ENCODE measurements around the gene GABRB3.

Gene GABRB3

DNA sequence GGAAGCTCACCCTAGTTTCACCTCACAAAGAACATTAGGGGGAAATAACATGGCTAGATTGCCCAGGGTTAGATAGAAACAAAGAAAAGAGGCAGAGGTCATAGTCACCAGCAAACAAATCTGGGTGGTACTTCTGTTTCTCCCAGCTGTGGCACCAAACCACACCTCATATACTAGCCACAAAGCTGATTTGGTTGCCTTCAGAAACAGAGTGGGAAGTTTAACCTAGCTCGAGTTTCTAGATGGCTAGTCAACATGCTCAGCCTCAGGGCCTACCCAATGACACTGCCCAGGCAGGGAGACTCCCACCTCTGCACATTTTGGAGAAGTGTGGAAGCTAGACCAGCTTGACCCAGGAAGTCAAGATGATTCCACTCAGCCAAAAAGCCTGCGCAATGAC is 174.2 kb downstream of the GABRB3 start:
- no peak overlapping the region for H3K9ac ChIP-seq (ENCODE audit: low read length in 2 of 2)

DNA sequence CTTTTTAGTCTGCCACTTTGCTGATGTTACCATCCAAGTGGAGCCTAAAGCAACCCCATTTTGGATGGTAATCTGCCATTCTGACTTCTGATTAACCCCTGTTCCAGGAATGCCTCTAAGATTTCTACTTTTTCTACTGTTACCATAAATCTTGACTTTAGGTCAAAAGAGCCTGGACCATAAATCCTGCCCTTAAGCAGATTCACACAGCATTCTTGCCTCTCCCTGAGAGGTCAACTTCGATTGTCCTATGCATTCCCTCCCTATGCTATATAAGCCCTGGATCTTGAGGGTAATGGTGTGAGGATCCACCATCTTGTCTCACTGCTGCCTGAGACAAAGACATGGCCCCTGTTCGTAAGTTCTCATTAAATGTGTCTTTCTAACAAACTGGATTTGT is 177.3 kb downstream of the GABRB3 start:
- Histone ChIP-seq H3K4me3 (ENCODE audit: low read length in 2 of 2) (no peak overlapping the region), H3K27me3 (ENCODE audit: control insufficient read depth in 1 of 2, insufficient read depth in 2 of 2, low read length in 2 of 2) (no peaks in the 10 kb centered on the region), H3K9ac (ENCODE audit: low read length in 2 of 2) (no peak overlapping the region), H3K36me3 (ENCODE audit: control insufficient read depth in 2 of 2, insufficient read depth in 2 of 2, low read length in 2 of 2) (no peaks in the 10 kb centered on the region), H3K4me1 (ENCODE audit: control insufficient read depth, insufficient read depth, low read length) (no peaks in the 10 kb centered on the region), H3K27ac (ENCODE audit: low read length) (no peak overlapping the region), H3K9me3 (ENCODE audit: control insufficient read depth in 2 of 2, low read length in 2 of 2) (peaks cover 0 to 6% of the 10 kb centered on the region in 2 donors)

More for the DNA sequence above, 174.2 kb downstream of the GABRB3 start:
- Histone ChIP-seq H3K27me3 (ENCODE audit: control insufficient read depth in 1 of 2, insufficient read depth in 2 of 2, low read length in 2 of 2) (no peaks in the 10 kb centered on the region), H3K9me3 (ENCODE audit: control insufficient read depth in 2 of 2, low read length in 2 of 2) (peaks cover 0 to 6% of the 10 kb centered on the region in 2 donors), H3K4me1 (ENCODE audit: control insufficient read depth, insufficient read depth, low read length) (no peaks in the 10 kb centered on the region), H3K4me3 (ENCODE audit: low read length in 2 of 2) (no peak overlapping the region), H3K27ac (ENCODE audit: low read length) (no peak overlapping the region), H3K36me3 (ENCODE audit: control insufficient read depth in 2 of 2, insufficient read depth in 2 of 2, low read length in 2 of 2) (no peaks in the 10 kb centered on the region)

DNA sequence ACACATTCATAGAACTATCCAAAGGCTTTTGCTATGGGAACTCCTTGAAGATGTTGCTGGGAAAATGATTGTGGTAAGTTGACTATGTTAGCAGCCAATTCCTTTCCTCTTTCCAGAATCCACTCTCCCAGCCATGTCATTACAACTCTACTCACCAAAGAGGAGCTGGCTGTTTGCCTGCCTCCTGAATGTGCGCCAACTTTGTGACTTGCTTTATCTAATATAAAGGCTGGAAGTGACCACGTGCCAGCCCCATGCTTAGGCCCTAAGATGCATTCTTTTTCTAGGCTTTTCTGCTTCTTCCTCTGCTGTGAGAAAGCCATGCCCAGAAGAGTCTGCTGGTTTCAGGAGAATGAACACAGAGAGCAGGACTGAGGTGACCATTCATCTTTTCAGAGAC is 182.2 kb downstream of the GABRB3 start:
- no peak overlapping the region for H3K4me3 ChIP-seq (ENCODE audit: low read length in 2 of 2)
- no peak overlapping the region for H3K9ac ChIP-seq (ENCODE audit: low read length in 2 of 2)
- no peaks in the 10 kb centered on the region for H3K36me3 ChIP-seq (ENCODE audit: control insufficient read depth in 2 of 2, insufficient read depth in 2 of 2, low read length in 2 of 2)
- H3K9me3 ChIP-seq (ENCODE audit: control insufficient read depth in 2 of 2, low read length in 2 of 2), result no peaks in the 10 kb centered on the region
- no peaks in the 10 kb centered on the region for H3K4me1 ChIP-seq (ENCODE audit: control insufficient read depth, insufficient read depth, low read length)
- H3K27ac ChIP-seq (ENCODE audit: low read length), result no peak overlapping the region
- no peaks in the 10 kb centered on the region for H3K27me3 ChIP-seq (ENCODE audit: control insufficient read depth in 1 of 2, insufficient read depth in 2 of 2, low read length in 2 of 2)

DNA sequence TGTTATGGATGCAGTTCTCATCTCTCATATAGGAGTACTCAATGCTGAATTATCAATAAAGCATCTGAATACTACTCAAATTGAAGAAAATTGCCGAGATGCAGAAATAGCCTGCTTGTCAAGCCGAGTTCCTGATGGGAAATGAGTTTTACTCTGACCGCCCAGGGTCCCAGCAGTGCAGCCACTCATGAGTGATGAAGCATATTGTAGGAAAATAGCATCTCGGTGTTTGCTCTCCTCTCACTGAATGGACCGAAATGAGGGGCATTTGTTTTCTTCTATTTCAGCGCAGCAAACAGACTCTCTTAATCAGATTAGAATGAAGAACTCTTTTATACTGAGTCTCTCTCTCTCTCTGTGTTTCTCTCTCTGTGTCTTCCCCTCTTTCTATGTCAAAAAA is 190.0 kb downstream of the GABRB3 start:
- Histone ChIP-seq H3K9ac (ENCODE audit: low read length in 2 of 2) (no peak overlapping the region), H3K9me3 (ENCODE audit: control insufficient read depth in 2 of 2, low read length in 2 of 2) (no peaks in the 10 kb centered on the region), H3K4me1 (ENCODE audit: control insufficient read depth, insufficient read depth, low read length) (no peaks in the 10 kb centered on the region), H3K4me3 (ENCODE audit: low read length in 2 of 2) (no peak overlapping the region), H3K36me3 (ENCODE audit: control insufficient read depth in 2 of 2, insufficient read depth in 2 of 2, low read length in 2 of 2) (no peaks in the 10 kb centered on the region), H3K27ac (ENCODE audit: low read length) (no peak overlapping the region), H3K27me3 (ENCODE audit: control insufficient read depth in 1 of 2, insufficient read depth in 2 of 2, low read length in 2 of 2) (no peaks in the 10 kb centered on the region)

DNA sequence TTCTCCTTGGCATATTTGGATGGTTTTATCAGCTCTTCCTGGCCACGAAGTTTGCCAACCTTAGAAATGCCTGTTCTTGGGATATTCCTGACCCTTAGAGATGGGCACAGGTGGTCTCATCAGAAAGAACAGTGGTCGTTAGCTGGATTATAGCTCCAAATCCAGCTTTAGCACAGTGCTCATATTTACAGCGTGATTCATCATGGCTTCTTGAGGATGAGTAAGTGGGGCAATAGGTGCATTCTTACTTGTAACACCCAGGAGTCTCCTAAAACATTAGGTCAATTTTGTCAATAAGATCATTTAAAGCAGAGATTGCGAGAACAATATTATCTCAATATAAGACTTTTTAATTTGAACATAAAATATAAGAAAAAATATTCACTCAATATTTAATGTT is 191.9 kb downstream of the GABRB3 start:
- H3K4me1 ChIP-seq (ENCODE audit: control insufficient read depth, insufficient read depth, low read length), result no peaks in the 10 kb centered on the region
- H3K9ac ChIP-seq (ENCODE audit: low read length in 2 of 2), result no peak overlapping the region
- no peaks in the 10 kb centered on the region for H3K27me3 ChIP-seq (ENCODE audit: control insufficient read depth in 1 of 2, insufficient read depth in 2 of 2, low read length in 2 of 2)
- no peak overlapping the region for H3K27ac ChIP-seq (ENCODE audit: low read length)
- no peak overlapping the region for H3K4me3 ChIP-seq (ENCODE audit: low read length in 2 of 2)
- H3K36me3 ChIP-seq (ENCODE audit: control insufficient read depth in 2 of 2, insufficient read depth in 2 of 2, low read length in 2 of 2), result no peaks in the 10 kb centered on the region
- no peaks in the 10 kb centered on the region for H3K9me3 ChIP-seq (ENCODE audit: control insufficient read depth in 2 of 2, low read length in 2 of 2)

DNA sequence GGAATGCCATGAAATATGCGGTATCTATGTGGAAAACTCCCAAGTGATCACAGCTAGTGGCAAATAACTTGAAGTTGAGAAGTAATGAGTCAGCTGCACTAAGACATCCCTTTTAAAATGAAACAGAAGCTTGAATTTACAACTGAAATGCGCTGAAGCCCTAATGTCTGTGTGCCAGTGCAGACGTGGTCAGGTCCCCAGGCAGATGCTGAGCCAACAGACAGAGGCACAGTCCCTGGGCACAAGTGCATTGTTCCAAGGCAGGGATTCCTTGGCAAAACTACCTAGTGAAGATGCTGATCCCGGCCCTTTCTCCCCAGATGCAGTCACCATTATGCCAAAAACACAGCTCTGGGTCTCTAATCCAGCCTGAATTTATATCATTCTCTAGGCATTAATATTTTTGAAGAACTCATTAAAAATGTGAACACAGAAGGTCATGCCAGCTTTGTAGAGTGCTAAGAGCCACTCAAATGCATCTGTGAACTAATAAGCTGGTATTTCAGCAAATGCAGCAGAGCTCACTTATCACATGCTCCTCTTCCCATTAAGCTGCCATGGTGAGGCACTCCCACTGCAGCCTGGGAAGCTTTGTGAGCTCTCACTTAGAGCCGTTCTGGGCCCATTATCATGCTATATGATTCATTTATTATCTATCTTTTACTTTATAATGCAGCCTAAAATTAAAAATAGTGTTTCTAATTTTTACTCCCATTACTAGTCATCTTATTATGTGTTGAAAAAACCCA is 200.1 kb downstream of the GABRB3 start:
- no peak overlapping the region for H3K4me3 ChIP-seq (ENCODE audit: low read length in 2 of 2)
- peaks cover 0 to 2% of the 10 kb centered on the region in 2 donors for H3K27me3 ChIP-seq (ENCODE audit: control insufficient read depth in 1 of 2, insufficient read depth in 2 of 2, low read length in 2 of 2)
- H3K36me3 ChIP-seq (ENCODE audit: control insufficient read depth in 2 of 2, insufficient read depth in 2 of 2, low read length in 2 of 2), result no peaks in the 10 kb centered on the region
- H3K9me3 ChIP-seq (ENCODE audit: control insufficient read depth in 2 of 2, low read length in 2 of 2), result no peaks in the 10 kb centered on the region
- H3K27ac ChIP-seq (ENCODE audit: low read length), result no peak overlapping the region
- no peak overlapping the region for H3K9ac ChIP-seq (ENCODE audit: low read length in 2 of 2)
- no peaks in the 10 kb centered on the region for H3K4me1 ChIP-seq (ENCODE audit: control insufficient read depth, insufficient read depth, low read length)

DNA sequence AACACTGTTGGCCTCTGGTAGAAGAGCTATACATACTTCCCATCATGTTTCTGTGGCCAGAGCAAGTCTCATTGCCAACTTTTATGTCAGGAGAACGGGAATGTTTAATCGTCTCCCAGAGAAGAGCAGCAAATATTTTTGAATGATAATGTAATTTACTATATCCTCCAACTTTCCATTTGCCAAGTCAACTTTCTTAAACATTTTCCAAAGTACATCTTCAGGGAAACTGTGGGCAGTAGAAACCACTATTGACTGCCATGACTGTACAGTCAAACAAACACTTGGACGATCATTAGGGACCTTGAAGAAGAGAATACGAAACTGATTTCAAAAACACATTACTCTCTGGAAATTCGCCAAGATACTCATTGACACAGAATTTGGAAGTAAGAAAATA is 201.5 kb downstream of the GABRB3 start:
- Histone ChIP-seq H3K4me3 (ENCODE audit: low read length in 2 of 2) (no peak overlapping the region), H3K27ac (ENCODE audit: low read length) (no peak overlapping the region), H3K9ac (ENCODE audit: low read length in 2 of 2) (no peak overlapping the region), H3K4me1 (ENCODE audit: control insufficient read depth, insufficient read depth, low read length) (no peaks in the 10 kb centered on the region), H3K27me3 (ENCODE audit: control insufficient read depth in 1 of 2, insufficient read depth in 2 of 2, low read length in 2 of 2) (peaks cover 0 to 2% of the 10 kb centered on the region in 2 donors), H3K36me3 (ENCODE audit: control insufficient read depth in 2 of 2, insufficient read depth in 2 of 2, low read length in 2 of 2) (no peaks in the 10 kb centered on the region), H3K9me3 (ENCODE audit: control insufficient read depth in 2 of 2, low read length in 2 of 2) (no peaks in the 10 kb centered on the region)

DNA sequence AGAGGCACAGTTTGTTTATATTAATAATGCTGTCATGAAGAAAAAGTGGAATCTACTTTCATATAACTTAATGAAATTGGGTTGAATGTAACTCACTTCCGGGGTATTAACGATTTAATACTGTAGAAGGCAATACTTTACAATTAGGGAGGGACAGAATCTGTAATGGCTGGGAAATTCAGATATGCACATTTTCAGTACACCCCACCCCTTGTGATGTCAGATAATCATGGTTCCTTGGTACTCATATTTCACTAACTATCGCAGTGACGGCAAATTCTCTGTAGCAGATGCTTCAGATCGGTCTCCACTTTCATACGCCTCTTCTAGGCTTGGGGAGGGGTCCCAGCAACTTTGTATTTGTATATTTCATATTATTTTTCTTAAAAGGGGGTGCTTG is 207.3 kb downstream of the GABRB3 start:
- Histone ChIP-seq H3K36me3 (ENCODE audit: control insufficient read depth in 2 of 2, insufficient read depth in 2 of 2, low read length in 2 of 2) (no peaks in the 10 kb centered on the region), H3K27ac (ENCODE audit: low read length) (no peak overlapping the region), H3K4me3 (ENCODE audit: low read length in 2 of 2) (no peak overlapping the region), H3K9me3 (ENCODE audit: control insufficient read depth in 2 of 2, low read length in 2 of 2) (no peaks in the 10 kb centered on the region), H3K9ac (ENCODE audit: low read length in 2 of 2) (no peak overlapping the region), H3K27me3 (ENCODE audit: control insufficient read depth in 1 of 2, insufficient read depth in 2 of 2, low read length in 2 of 2) (no peaks in the 10 kb centered on the region), H3K4me1 (ENCODE audit: control insufficient read depth, insufficient read depth, low read length) (no peaks in the 10 kb centered on the region)

DNA sequence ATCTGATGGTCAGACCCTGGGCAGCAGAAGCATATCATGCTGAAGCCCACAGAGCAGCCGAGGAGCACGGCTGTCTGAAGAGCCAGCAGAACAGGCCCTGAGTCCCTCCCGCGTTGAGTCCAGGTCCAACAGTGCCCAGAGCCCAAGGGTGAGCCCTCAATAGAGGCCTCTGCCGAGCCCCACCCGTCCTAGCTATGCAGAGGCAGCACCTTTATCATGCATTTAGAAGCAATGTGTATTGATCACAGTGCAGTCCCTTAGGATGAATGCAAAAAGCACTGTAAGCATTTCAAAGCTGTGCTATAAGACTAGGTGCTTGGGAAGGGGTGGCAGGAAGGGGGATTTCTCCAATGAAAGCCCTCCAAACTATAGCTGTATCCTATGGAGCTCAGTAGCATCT is 208.5 kb downstream of the GABRB3 start:
- Histone ChIP-seq H3K27ac (ENCODE audit: low read length) (no peak overlapping the region), H3K36me3 (ENCODE audit: control insufficient read depth in 2 of 2, insufficient read depth in 2 of 2, low read length in 2 of 2) (no peaks in the 10 kb centered on the region), H3K9me3 (ENCODE audit: control insufficient read depth in 2 of 2, low read length in 2 of 2) (no peaks in the 10 kb centered on the region), H3K4me3 (ENCODE audit: low read length in 2 of 2) (no peak overlapping the region), H3K4me1 (ENCODE audit: control insufficient read depth, insufficient read depth, low read length) (no peaks in the 10 kb centered on the region), H3K9ac (ENCODE audit: low read length in 2 of 2) (no peak overlapping the region), H3K27me3 (ENCODE audit: control insufficient read depth in 1 of 2, insufficient read depth in 2 of 2, low read length in 2 of 2) (no peaks in the 10 kb centered on the region)

DNA sequence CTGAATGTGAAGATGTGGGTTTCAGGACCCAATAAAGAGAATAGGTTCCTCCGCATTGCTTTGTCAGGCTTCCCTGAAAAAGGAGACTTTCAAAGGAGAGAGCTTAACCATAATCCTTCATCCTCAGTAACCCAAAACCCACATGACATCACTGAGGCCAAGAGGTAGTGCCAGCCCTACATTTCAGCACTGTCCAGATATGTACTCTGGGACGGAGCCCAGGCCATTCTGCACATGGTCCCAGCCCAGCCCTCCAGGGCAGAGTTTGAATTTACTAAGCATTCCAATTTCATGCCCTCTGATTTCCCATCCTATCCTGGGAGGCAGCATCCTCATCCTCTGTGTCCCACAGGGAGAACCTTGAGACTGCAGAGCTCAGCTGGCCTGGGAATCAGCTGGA is 210.5 kb downstream of the GABRB3 start:
- Histone ChIP-seq H3K4me1 (ENCODE audit: control insufficient read depth, insufficient read depth, low read length) (no peaks in the 10 kb centered on the region), H3K27me3 (ENCODE audit: control insufficient read depth in 1 of 2, insufficient read depth in 2 of 2, low read length in 2 of 2) (no peaks in the 10 kb centered on the region), H3K27ac (ENCODE audit: low read length) (no peak overlapping the region), H3K9ac (ENCODE audit: low read length in 2 of 2) (no peak overlapping the region), H3K36me3 (ENCODE audit: control insufficient read depth in 2 of 2, insufficient read depth in 2 of 2, low read length in 2 of 2) (no peaks in the 10 kb centered on the region), H3K4me3 (ENCODE audit: low read length in 2 of 2) (no peak overlapping the region), H3K9me3 (ENCODE audit: control insufficient read depth in 2 of 2, low read length in 2 of 2) (no peaks in the 10 kb centered on the region)

DNA sequence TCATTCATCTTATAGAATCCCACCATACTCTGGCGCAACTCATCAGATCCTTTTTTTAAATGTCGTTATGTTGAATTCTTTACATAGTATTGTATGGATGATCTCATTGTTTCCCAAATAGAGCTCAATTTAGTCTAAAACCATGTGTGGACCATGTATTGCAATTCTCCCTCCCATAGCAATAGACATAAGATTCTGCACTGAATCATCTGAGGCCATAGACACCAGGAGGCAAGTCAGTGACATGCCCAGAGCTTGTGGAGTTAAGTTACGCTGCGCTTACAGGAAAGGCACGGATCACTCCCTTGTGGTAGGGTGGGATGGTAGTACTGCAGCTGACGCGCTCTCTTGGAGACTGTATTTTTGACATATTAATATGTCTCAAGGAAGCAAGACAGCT is 211.0 kb downstream of the GABRB3 start:
- Histone ChIP-seq H3K4me3 (ENCODE audit: low read length in 2 of 2) (no peak overlapping the region), H3K9ac (ENCODE audit: low read length in 2 of 2) (no peak overlapping the region), H3K27ac (ENCODE audit: low read length) (no peak overlapping the region), H3K9me3 (ENCODE audit: control insufficient read depth in 2 of 2, low read length in 2 of 2) (no peaks in the 10 kb centered on the region), H3K27me3 (ENCODE audit: control insufficient read depth in 1 of 2, insufficient read depth in 2 of 2, low read length in 2 of 2) (no peaks in the 10 kb centered on the region), H3K4me1 (ENCODE audit: control insufficient read depth, insufficient read depth, low read length) (no peaks in the 10 kb centered on the region), H3K36me3 (ENCODE audit: control insufficient read depth in 2 of 2, insufficient read depth in 2 of 2, low read length in 2 of 2) (no peaks in the 10 kb centered on the region)

Data from stomach smooth muscle (tissue), 2 donors.